ENCODE results near the gene CFAP46. TPM values are rescaled to one million over a fixed set of nuclear protein-coding genes. Genes with fewer than 3 reads are reported as not detected.

CFAP46 gene
- total and polyA plus RNA-seq, 2 experiments from 2014 or later, result 3.1 to 5.4 TPM

GRCh38 chr10:132958883-132959558 lies 16.7 kb upstream of the CFAP46 start:
- TF ChIP-seq, protein P1, sequence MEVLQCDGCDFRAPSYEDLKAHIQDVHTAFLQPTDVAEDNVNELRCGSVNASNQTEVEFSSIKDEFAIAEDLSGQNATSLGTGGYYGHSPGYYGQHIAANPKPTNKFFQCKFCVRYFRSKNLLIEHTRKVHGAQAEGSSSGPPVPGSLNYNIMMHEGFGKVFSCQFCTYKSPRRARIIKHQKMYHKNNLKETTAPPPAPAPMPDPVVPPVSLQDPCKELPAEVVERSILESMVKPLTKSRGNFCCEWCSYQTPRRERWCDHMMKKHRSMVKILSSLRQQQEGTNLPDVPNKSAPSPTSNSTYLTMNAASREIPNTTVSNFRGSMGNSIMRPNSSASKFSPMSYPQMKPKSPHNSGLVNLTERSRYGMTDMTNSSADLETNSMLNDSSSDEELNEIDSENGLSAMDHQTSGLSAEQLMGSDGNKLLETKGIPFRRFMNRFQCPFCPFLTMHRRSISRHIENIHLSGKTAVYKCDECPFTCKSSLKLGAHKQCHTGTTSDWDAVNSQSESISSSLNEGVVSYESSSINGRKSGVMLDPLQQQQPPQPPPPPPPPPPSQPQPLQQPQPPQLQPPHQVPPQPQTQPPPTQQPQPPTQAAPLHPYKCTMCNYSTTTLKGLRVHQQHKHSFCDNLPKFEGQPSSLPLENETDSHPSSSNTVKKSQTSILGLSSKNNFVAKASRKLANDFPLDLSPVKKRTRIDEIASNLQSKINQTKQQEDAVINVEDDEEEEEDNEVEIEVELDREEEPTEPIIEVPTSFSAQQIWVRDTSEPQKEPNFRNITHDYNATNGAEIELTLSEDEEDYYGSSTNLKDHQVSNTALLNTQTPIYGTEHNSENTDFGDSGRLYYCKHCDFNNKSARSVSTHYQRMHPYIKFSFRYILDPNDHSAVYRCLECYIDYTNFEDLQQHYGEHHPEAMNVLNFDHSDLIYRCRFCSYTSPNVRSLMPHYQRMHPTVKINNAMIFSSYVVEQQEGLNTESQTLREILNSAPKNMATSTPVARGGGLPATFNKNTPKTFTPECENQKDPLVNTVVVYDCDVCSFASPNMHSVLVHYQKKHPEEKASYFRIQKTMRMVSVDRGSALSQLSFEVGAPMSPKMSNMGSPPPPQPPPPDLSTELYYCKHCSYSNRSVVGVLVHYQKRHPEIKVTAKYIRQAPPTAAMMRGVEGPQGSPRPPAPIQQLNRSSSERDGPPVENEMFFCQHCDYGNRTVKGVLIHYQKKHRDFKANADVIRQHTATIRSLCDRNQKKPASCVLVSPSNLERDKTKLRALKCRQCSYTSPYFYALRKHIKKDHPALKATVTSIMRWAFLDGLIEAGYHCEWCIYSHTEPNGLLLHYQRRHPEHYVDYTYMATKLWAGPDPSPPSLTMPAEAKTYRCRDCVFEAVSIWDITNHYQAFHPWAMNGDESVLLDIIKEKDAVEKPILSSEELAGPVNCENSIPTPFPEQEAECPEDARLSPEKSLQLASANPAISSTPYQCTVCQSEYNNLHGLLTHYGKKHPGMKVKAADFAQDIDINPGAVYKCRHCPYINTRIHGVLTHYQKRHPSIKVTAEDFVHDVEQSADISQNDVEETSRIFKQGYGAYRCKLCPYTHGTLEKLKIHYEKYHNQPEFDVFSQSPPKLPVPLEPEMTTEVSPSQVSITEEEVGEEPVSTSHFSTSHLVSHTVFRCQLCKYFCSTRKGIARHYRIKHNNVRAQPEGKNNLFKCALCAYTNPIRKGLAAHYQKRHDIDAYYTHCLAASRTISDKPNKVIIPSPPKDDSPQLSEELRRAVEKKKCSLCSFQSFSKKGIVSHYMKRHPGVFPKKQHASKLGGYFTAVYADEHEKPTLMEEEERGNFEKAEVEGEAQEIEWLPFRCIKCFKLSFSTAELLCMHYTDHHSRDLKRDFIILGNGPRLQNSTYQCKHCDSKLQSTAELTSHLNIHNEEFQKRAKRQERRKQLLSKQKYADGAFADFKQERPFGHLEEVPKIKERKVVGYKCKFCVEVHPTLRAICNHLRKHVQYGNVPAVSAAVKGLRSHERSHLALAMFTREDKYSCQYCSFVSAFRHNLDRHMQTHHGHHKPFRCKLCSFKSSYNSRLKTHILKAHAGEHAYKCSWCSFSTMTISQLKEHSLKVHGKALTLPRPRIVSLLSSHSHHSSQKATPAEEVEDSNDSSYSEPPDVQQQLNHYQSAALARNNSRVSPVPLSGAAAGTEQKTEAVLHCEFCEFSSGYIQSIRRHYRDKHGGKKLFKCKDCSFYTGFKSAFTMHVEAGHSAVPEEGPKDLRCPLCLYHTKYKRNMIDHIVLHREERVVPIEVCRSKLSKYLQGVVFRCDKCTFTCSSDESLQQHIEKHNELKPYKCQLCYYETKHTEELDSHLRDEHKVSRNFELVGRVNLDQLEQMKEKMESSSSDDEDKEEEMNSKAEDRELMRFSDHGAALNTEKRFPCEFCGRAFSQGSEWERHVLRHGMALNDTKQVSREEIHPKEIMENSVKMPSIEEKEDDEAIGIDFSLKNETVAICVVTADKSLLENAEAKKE (CRISPR knock-in tag; IDR thresholded peaks at IDR 0.05), result no peak
- no peak for TF ChIP-seq EZH2 (IDR thresholded peaks at IDR 0.05; ENCODE audit: low read depth, unreplicated experiment)
- TF ChIP-seq ZNF114 (CRISPR knock-in tag; IDR thresholded peaks at IDR 0.05), result no peak
- no peak for TF ChIP-seq REST (IDR thresholded peaks at IDR 0.05; ENCODE audit: unreplicated experiment)
- no peak for TF ChIP-seq STAT1 (IDR thresholded peaks at IDR 0.05; ENCODE audit: unreplicated experiment)
- no peak for TF ChIP-seq CTCF (conservative IDR thresholded peaks at IDR 0.05; ENCODE audit: low read depth in 2 of 2)
- TF ChIP-seq ZNF331 (CRISPR knock-in tag; IDR thresholded peaks at IDR 0.05; ENCODE audit: low read depth), result no peak
- no peak for TF ChIP-seq CREB1 (CRISPR knock-in tag; IDR thresholded peaks at IDR 0.05; ENCODE audit: low read depth)
- TF ChIP-seq NANOG (IDR thresholded peaks at IDR 0.05; ENCODE audit: borderline replicate concordance), result no peak
- no peak for TF ChIP-seq EZH2phosphoT487 (IDR thresholded peaks at IDR 0.05; ENCODE audit: unreplicated experiment)
- no peak for TF ChIP-seq POLR2AphosphoS5 (IDR thresholded peaks at IDR 0.05; ENCODE audit: low read depth)
- TF ChIP-seq ETS1 (IDR thresholded peaks at IDR 0.05), result no peak
- TF ChIP-seq JUNB (IDR thresholded peaks at IDR 0.05; ENCODE audit: unreplicated experiment), result no peak
- no peak overlapping the region for H3K4me3 Mint-ChIP-seq

More at GRCh38 chr10:132958883-132959558, 16.7 kb upstream of the CFAP46 start:
- Histone ChIP-seq H2AFZ (no peak overlapping the region), H3K4me1 (ENCODE audit: insufficient read depth) (peaks cover 4% of the 10 kb centered on the region; the same call in 1 of the 2 replicates), H3K79me2 (replicated peaks; ENCODE audit: insufficient read depth) (no peaks in the 10 kb centered on the region), H3K27ac (ENCODE audit: low read depth) (no peak overlapping the region), H3K27me3 (ENCODE audit: insufficient read depth) (no peaks in the 10 kb centered on the region), H3K4me2 (no peak overlapping the region), H3F3A (replicated peaks; ENCODE audit: low read depth) (no peaks in the 10 kb centered on the region), H3K9me2 (ENCODE audit: insufficient read depth) (no peaks in the 10 kb centered on the region), H4K20me1 (replicated peaks; ENCODE audit: insufficient read depth) (no peaks in the 10 kb centered on the region), H3K4me3 (no peak overlapping the region), H3K36me3 (ENCODE audit: insufficient read depth) (no peaks in the 10 kb centered on the region)
- Mint-ChIP-seq H3K27me3 (ENCODE audit: insufficient read depth, low read depth, poor library complexity) (peaks cover 14% of the 10 kb centered on the region), H3K27ac (no peak overlapping the region), H3K9me3 (no peaks in the 10 kb centered on the region), H3K36me3 (ENCODE audit: low read depth) (no peaks in the 10 kb centered on the region), H3K4me1 (peaks cover 15% of the 10 kb centered on the region)
- no peak for DNase-seq (ENCODE audit: low spot score)
- ATAC-seq, result no peak
